GM12873 (cell line): ENCODE measurements around the gene DMBT1.

Experiments used
- CTCF ChIP-seq: IDR thresholded peaks from 2 replicates; pipeline ENCODE4 v1.5.1; 2012; ENCODE audit warnings: low read depth, mild to moderate bottlenecking, moderate library complexity, low read length, control low read depth; ENCODE audit not compliant: insufficient read depth; ENCODE audit errors: missing control alignments

Gene DMBT1

GRCh38 chr10:122560279-122560804 is at the start of gene DMBT1:
TSS of gene DMBT1 (plus strand) at chr10:122560754. CDS start at chr10:122560771, 17 bp downstream.
- no peak for TF ChIP-seq CTCF

GRCh38 chr10:122513053-122513452 is 47.5 kb upstream of the DMBT1 start:
- TF ChIP-seq CTCF: no peak

GRCh38 chr10:122514045-122514840 is 46.3 kb upstream of the DMBT1 start:
- TF ChIP-seq CTCF: no peak

GRCh38 chr10:122515022-122515424 is 45.5 kb upstream of the DMBT1 start:
- TF ChIP-seq CTCF: no peak

GRCh38 chr10:122515588-122516231 is 44.8 kb upstream of the DMBT1 start:
- TF ChIP-seq CTCF: no peak

- TF ChIP-seq CTCF: no peak
Measured at GRCh38 chr10:122516734-122517133, 43.8 kb upstream of the DMBT1 start.

- no peak for TF ChIP-seq CTCF
Measured at GRCh38 chr10:122519144-122519543, 41.4 kb upstream of the DMBT1 start.
